HG02678 (cell line): Measurements from ENCODE around the gene CCR9.
A peak's percentile ranks its signal among the peaks of the same experiment; 100 is the strongest.

Source experiments
- ATAC-seq: cut with Tn5 transposase; IDR thresholded peaks from one replicate; pipeline ENCODE4 v1.9.1; 2021; ENCODE audit warnings: mild to moderate bottlenecking, moderate library complexity; ENCODE audit not compliant: unreplicated experiment

The CCR9 gene

GRCh38 chr3:45906681-45907407 lies 20.5 kb downstream of the CCR9 start:
- ATAC-seq: no peak

- no peak for ATAC-seq
Observed at GRCh38 chr3:45907769-45908705, 21.7 kb downstream of the CCR9 start.

DNA sequence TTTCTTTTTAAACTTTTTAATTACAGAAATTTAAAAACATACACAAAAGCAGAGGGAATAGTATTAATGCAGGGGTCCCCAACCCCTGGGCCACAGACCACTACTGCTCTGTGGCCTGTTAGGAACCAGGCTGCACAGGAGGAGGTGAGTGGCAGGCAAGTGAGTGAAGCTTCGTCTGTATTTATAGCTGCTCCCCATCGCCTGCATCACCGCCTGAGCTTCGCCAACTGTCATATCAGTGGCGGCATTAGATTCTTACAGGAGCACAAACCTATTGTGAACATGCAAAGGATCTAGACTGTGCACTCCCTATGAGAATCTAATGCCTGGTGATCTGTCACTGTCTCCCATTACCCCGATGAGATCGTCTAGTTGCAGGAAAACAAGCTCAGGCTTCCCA lies 22.4 kb downstream of the CCR9 start:
- ATAC-seq: no peak

DNA sequence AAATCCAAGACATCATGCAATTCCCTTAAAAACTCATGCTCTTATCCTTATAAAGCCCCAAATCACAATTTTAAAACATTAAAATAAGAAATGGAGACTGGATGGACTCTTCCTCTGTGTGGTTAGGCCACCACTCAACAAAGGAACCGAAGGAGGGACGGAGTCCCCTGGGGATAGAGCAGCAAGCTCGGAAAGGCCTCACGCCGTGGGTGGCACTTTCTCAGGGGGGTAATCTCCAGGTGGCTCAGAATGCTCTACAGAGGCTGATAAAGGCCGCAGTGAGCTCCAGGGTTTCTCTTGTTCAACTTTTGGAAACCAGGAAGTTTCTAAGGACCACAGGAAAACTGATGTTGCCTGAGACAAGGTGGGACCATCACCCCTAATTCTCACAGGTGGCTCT lies 23.2 kb downstream of the CCR9 start:
- ATAC-seq: no peak

GRCh38 chr3:45910892-45911291 lies 24.5 kb downstream of the CCR9 start:
- no peak for ATAC-seq

- ATAC-seq: no peak
Observed at GRCh38 chr3:45911511-45912226, 25.3 kb downstream of the CCR9 start.

- ATAC-seq: no peak
Observed at GRCh38 chr3:45912435-45912834, 26.1 kb downstream of the CCR9 start.

DNA sequence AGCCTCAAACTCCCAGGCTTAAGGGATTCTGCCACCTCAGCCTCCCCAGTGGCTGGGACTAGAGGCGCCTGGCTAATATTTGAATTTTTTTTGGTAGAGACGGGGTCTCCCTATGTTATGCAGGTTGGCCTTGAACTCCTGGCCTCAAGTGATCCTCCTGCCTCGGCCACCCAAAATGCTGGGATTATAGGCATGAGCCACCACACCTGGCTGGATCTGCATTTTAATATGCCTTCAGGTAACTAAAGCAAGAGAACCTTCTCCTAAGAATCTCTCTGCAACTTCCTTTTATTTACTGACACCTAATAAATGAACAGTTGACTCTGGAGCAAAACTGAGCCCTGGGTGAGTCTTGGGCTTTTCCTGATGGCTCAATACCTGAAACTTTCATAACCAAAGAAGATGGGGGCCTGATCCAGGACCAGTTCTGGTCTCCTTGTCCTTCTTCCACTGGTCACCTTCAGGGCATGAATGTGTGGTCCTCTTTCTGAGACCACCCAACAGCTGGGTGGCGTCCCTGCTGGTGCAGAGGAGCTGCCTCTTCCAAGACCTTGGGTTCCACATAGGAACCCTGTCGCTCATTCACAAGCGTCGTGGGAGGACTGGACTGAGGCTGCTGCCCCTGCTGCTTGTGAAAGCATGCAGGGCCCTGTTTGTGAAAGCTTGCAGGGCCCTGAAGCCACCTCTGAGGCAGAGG lies 28.2 kb downstream of the CCR9 start:
- ATAC-seq: no peak

GRCh38 chr3:45915059-45915439 lies 28.7 kb downstream of the CCR9 start:
- no peak for ATAC-seq

- peak; percentile 86 for ATAC-seq
Observed at GRCh38 chr3:45915518-45916231, 29.3 kb downstream of the CCR9 start.

DNA sequence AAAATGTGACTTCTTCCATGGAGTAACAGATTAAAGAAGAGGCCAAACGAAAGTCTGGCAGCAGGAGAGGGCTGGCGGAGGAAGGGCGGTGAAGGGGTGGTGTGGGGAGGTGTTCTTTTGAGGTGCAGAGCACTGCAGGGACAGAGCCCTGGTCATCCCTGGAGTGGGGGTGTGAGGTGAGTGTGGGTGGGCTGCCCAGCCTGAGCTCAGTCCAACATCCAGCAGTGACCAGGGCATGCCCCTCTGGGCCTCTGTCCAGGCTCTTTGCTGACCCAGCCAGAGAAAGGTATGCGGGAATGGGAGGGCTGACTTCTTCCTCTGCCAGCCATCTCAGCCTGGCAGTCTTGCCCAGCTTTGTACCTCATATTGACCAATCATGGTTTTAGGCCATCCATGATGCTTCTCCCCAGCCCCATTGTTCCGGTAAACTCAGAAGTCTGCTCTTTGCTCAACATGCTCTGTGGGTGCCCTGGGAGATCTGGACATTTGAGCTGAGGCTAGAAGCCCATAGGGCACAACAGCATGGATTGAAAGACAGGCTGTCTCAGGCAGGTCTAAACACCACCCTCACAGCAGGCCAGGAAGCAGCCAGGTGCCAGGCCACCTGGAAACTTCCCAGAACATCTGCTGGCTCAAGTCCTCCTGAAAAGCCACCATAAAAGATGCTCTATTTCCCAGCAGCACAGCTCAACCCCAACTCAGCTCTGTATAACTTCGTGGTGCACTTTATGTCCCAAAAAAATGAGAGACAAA lies 31.0 kb downstream of the CCR9 start:
- no peak for ATAC-seq

DNA sequence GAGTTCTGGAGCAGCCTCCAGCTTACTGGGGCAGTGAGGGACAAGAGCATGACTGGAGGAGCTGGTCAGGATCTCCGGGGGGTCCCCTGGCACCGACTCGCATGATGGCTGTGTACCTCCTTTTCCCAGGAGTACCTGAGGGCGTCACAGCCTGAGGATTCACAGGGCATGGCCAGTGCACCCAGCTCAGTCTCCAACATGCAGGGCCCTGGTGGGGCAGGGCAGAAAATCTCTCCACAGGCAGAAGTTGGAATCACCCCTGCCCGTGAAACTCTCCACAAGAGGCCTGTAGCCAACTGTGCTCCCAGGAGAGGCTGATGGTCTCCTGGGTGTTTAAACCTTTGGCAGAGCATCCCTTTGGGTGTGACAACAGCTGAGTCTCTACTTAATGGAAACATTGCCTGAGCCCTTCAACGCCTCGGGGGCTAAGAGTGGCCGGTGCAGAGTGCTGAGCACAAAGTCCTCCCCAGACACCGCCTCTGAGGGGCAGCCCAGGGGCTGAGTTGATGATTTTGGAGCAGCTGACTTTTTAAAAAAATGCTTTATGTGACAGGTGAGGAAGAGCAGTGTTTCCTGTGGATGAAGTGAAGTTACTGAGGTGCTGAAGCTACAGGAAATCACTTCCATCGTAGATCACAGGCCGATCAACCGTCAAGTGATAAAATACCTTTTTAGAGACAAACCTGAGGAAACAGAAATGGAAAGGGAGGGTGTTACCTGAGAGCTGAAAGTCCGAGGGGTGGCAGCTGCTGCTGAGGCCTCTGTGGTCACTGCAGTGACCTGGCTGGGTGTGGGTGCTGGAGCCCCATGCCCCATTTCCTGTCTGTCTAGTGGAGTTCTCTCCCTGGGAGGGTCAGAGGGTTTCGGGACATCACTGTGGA lies 35.1 kb downstream of the CCR9 start:
- ATAC-seq: no peak

DNA sequence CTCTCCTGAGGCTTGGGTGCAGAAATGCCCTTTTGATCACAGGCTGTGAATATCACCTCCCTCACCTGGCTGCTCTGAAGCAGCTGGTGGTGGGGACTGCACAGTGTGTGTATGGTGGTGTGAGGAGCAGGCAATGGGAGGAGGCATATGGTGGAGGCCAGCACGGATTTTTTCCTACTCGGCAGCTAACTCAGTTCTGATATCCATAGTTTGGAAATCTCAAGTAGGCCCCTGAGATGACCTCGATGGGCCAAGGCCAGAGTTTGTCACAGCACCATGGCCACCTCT lies 35.6 kb downstream of the CCR9 start:
- ATAC-seq: no peak

GRCh38 chr3:45922950-45923590 lies 36.7 kb downstream of the CCR9 start:
- ATAC-seq: no peak

DNA sequence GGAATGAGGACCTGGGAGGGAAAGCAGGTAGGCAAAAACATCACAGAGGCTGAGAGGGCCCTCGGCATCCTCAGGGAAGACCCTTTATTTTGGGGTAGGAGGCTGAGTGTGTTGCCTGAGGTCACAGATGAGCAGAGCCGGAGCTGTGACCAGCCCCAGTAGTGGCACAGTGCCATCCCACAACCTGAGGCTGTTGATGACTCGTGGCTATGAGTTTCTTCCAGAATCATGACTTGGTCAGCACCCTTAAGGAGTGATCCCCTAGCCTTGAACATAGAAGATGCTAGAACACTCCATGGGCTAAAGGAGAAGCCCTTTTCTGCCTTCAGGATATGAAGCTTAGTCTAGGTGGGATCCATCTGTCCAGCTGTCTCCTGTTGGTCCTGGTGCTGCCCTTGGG lies 37.4 kb downstream of the CCR9 start:
- ATAC-seq: no peak

GRCh38 chr3:45927881-45928280 lies 41.5 kb downstream of the CCR9 start:
- no peak for ATAC-seq

GRCh38 chr3:45929042-45929679 lies 42.8 kb downstream of the CCR9 start:
- peak; percentile 70 for ATAC-seq

GRCh38 chr3:45931496-45931895 lies 45.2 kb downstream of the CCR9 start:
- no peak for ATAC-seq
